ENCODE results near the gene BACE1.
"Not testable (repeated sequence)": the region's sequence is repeated elsewhere in the genome, so short reads cannot be mapped to it uniquely, and the experiment has no call there.

BACE1 gene

DNA sequence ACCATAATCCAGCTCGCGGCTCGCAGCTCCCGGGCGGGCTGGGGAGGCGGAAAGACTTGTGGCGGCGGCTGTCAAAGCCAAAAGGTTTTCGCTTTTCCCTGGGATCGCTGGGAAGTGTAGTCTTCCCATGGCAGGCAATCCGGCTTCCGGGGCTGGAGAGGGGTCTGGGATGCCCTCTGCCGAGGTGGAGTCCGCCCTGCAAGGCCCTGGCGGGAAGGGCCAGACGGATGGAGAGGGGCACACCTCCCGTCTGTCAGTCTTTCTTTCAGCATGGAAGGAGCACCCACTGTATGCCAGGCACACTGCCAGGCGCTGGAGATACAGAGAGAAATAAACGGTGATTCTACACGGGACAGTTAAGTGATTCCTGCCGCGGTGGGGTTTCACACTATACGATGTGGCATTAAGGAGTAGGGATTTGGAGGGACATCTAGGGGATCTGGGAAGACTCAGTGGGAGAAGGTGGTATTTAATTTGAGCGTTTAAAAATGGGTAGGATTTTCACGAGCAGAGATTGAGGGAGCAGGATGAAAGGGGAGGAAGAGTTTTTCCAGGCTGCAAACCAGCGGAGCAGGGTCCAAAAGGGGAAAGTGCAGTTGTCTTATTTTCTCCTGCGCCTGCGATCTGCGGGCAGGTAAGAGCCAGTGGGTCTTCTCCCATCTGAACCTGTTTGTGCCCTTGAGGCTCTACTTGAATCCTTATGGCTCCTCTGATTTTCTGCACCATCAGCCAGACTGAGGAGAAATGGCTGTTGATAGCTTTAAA is at the start of gene BACE1:
Gene BACE1 (minus strand): TSS at position 60 of the 765 bp plus-strand sequence. CDS start 461 bp downstream, outside the sequence.
- peak; percentile 93 for DNase-seq

DNA sequence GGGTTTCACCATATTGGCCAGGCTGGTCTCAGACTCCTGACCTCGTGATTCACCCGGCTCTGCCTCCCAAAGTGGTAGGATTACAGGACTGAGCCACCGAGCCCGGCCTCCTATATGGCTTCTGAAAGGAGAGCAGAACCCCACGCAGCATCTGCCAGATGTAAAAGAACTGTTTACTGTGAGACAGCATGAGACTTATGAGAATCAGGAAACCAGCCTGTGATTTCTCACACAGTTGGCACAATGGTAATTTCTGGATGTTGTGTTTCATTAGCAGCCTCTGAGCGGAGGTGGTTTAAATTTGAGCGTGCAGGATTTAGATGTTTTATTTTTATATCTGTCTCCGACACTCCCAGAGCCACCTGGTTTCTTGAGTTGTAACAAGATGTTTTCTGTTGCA is 45.4 kb upstream of the BACE1 start:
- no peak for DNase-seq

- no peak for DNase-seq
Measured at GRCh38 chr11:117356126-117356890, 40.3 kb upstream of the BACE1 start.

DNA sequence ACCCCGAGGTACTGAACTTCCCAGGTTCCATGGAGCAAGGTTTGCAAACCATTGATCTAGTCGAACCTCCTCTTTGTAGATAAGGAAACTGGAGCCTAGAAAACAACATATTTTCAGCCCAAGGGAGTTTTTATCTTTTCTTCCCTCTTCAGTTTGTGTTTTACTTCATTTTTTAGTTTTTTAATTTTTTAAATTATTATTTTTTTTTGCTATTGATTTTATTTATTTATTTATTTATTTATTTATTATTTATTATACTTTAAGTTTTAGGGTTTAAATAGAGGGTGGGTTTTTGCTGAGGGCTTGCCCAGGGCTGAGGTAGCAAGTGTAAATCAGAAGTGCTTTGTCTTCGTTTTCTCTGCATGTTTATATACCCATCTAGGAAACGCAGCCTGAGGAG is 38.5 kb upstream of the BACE1 start:
- no peak for DNase-seq

- no peak for DNase-seq
Measured at GRCh38 chr11:117345039-117345438, 29.0 kb upstream of the BACE1 start.

DNA sequence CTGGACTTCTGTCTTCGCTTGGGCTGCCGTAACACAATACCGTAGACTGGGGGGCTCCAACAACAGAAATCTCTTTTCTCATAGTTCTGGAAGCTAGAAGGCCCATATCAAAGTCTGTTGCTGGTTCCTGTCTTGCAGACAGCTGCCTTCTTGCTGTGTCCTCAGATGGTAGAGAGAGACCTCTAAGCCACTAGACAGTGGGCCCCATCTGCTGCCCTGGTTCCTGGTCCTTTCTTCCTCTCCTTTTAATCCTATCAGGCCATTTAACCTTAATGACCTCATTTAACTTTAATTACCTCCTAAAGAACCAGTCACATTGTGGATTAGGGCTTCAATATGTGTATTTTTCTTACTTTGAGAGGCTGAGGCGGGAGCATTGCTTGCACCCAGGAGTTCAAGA is 21.0 kb upstream of the BACE1 start:
- DNase-seq, result no peak

DNA sequence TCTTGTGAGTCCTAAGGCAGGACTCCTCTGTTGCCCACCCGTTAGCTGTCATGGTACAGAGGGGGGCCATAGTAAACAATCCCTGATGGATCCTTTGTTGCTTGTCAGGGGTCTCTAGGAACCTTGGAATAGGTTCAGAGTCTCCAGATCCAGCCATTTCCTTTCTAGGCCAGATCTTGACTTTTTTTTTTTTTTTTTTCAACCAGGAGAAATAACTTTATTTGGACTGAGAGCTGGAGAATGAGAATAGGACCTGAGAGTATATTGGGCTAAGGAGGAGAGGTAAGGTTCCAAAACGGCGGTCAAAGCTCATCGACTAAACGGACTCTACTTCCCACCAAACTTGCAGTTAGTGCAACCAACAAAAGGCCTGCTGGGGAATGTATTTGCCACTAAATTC is 19.3 kb upstream of the BACE1 start:
- DNase-seq, result no peak

GRCh38 chr11:117334896-117335295 is 18.8 kb upstream of the BACE1 start:
- no peak for DNase-seq

- no peak for DNase-seq
Measured at GRCh38 chr11:117333917-117334316, 17.9 kb upstream of the BACE1 start.

DNA sequence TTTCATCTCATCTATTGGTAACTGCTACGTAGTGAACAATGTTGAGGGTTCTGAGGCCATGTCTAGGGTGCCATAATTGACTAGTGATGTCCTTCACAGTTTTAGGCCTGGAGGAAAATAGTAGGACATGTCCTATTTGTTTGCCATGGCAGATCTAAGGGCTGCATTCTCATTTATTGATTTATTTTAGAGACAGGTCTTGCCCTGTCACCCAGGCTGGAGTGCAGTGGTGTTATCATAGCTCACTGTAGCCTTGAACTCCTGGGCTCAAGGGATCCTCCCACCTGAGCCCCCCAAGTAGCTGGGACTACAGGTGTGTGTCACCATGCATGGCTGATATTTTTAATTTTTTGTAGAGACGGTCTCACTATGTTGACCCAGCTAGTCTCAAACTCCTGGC is 16.8 kb upstream of the BACE1 start:
- DNase-seq, result no peak

- DNase-seq, result no peak
Measured at GRCh38 chr11:117328375-117329010, 12.4 kb upstream of the BACE1 start.

DNA sequence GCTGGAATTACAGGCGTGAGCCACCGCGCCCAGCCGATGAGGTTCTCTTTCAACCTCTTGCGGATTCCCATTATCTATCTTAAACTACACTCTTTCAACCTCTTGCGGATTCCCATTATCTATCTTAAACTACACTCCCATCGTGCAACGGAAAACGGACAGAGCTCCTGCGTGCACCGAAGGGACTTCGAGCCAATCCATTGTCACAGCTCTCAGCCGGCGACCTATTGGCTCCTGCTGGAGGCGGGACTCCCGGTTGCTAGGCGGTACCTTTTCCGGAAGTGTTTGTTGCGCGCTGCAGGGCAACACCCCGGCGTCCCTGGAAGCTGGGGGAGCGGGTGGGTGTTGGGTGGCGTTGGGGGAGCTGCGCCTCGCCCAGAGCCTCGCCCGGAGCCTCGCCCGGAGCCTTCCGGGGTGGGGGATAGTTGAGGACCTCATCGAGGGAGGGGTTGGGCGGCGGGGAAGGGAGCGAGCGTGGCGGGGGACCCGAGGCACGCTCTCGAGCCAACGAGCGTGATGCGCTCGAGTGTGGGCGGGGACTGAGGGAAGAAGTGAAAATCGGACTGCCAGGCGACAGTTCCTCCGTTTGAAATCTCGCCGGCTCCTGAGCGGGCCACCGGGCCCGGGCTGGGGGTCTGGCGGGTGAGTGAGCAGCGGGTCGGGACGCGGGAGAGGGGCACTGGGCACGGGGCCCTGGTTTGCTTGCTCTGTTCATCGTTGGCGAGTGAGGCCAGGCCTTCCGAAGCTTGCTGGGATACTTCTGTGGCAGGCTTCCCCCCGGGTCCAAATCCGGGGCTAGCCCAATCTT is 11.7 kb upstream of the BACE1 start, which contains the start of gene CEP164:
Gene CEP164 (plus strand): TSS at position 288 of the 808 bp plus-strand sequence. CDS start 10,733 bp downstream, outside the sequence.
- DNase-seq, result peak; percentile 98

GRCh38 chr11:117327255-117327566 is 11.2 kb upstream of the BACE1 start:
- DNase-seq, result not testable (repeated sequence)

DNA sequence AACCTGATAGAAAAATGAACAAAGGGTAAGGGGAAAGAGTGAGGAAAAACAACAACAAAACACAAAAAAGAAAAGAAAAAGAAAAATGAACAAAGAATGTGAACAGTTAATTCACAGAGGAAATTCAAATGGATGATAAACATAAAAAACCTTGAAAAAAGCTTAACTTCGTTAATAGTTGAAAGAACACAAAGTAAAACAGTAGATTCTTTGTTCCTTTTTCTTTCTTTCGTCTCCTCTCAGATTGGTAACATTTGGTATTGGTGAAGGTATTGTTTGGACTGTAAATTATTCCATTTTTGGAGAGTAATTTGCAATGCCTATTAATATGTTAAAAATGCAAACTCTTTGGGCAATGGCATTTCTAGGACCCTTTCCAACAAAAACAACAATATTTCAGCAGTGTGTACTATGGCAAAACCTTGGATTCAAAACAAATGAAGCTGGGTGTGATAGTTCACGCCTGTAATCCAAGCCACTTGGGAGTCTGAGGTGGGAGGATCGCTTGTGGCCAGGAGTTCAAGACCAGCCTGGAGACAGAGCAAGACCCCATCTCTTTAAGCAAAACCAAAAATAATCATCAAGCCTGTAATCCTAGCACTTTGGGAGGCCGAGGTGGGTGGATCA is 3.3 kb upstream of the BACE1 start:
- no peak for DNase-seq

DNA sequence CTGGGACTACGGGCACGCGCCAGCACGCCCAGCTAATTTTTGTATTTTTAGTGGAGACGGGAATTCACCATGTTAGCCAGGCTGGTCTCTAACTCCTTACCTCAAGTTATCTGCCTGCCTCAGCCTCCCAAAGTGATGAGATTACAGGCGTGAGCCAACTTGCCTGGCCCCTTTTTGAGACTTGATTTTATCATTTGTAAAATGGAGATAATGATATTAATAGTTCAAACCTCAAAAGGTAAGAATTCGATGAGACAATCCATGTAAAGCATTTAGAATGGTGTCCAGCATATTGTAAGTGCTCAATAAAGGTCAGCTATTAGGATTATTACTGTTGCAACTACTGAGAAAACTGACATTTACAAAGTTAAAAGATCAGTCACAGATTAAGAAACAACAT is 2.7 kb upstream of the BACE1 start:
- DNase-seq, result no peak

DNA sequence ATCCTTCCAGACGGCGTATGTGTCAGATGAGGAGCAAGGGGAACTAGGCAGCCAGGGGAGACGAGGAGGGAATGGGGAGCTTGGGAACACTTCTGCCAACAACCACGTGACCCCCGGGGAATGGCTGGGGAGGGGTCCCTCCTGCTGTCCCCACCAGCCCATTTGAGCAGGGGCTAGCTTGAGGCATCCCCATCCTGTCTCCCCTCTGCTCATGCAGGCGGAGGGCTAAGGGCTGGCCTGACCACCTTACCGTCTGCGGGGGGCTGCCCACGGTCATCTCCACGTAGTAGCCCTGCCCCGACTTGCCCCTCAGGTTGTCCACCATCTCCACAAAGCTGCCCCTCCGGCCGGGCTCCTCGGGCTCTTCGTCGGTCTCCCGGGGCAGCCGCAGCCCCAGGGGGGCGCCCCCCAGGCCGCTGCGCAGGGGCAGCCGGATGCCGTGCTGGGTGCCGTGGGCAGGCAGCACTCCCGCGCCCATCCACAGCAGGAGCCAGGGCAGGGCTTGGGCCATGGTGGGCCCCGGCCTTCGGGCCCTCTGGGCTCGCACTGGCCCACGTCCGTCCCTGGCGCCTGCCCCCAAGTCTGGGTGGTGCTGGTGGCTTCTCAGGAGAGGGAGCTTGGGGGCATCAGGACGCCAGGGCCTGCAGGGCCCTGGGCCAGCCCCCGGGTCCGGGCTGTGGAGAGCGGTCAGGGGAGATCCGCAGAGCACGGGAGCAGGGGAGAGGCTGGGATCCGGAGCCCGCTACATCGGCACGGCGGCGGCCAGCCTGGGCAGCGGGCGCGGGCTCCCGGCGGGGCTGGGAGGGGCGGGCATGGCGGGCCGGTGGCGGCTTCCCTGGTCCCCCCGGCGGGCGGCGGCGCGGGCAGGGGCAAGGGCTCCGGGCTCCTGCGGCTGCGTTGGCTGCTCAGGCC is 515 bp downstream of the BACE1 start:
- DNase-seq, result peak; percentile 36

DNA sequence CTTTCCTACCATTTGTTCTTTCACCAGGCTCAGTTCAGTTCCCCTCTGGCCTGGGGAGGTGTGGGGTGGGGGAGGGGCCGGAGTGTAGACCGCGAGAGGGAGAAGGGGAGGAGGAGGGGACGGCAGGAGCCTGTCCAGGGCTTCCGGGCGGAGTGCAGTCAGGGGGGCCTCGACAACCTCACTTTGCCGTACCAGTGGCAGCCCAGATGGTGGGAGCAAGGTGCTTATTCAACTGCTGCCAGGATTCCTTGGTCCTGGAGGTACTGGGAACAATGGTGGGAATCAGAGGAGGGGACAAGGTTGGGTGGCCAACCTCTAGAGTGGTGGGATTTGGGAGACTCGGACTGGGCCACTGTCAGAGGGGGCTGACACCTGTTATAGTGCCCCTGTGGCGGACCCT is 1.2 kb downstream of the BACE1 start:
- DNase-seq, result no peak

DNA sequence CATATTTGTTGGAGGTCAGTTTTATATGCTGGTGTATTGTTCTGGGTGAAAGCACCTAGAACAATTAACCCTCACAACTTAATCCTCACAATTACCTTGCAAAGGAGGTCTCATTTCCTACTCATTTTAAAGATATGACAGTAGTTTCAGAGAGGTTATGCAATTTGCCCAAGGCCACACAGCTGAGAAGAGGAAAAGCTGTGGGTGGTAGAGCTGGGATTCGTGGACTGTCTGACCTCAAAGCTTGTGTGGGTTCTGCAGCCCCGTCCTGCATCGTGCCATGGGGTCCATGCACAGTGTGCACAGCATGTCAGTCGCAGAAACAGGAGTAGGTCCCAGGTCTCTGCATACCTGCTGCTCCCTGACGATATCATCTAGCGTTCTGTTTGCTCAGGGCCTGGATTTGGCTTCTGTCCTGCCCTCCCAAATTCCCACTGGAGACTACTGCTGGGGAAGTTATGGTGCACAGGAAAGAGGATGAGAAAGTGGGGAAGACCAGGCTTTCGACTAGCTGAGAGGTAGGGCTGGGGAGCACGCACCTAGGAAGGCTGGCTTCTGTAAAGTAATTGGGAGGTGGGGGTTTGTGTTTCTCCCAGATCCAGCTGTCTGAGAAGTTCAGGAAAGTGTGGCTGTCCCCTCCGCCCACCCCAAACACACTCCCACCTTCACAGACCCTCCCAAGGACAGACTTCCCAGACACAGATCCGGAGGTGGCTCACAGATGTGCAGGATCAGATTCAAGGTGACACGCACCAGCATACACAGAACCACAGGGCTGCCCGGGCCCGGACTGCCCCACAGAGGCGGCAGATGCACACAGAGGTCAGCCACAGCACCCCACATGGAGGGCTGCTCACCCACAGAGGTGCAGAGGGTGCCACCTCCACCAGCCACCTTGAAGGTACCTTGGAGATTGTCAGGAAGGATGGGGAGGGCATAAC is 2.0 kb downstream of the BACE1 start:
- no peak for DNase-seq

DNA sequence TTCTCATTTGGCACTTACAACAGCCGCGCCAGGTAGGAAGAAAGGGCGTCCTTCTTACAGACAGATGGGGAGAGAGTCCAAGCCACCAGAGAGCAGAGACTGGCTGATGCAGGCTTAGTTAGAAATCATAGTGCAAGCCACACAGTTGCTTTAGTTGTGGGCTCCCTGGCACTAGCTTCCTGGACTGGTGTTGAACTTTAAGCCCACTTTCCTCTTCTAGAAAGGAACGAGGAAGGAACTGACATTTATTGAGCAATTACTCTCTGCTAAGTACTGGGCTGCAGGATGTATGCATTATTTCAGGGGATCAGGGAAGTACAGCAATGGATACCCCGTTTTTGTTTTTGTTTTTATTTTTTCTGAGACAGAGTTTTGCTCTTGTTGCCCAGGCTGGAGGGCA is 3.0 kb downstream of the BACE1 start:
- no peak for DNase-seq

- DNase-seq, result no peak
Measured at GRCh38 chr11:117309310-117309709, 6.7 kb downstream of the BACE1 start.
